ENCODE data around the gene NSD1. TPM values are rescaled to one million over a fixed set of nuclear protein-coding genes. Genes with fewer than 3 reads are reported as not detected.

Gene NSD1
- total and polyA plus RNA-seq, 2 of the 8 experiments (the other 6 are each of a cell fraction or from before 2014, with no cell fraction given), result 22.8 to 168 TPM

GRCh38 chr5:177131352-177132135 is 2.0 kb upstream of the NSD1 start (continued):
- TF ChIP-seq TAF7 (optimal IDR thresholded peaks at IDR 0.05; ENCODE audit: borderline replicate concordance, low read depth, low read length), result peak; percentile 62
- no peak for TF ChIP-seq POU5F1 (IDR thresholded peaks at IDR 0.05; ENCODE audit: low read depth, low read length)
- no peak for TF ChIP-seq SUZ12 (IDR thresholded peaks at IDR 0.05; ENCODE audit: low read length)
- no peak for TF ChIP-seq RNF2 (IDR thresholded peaks at IDR 0.05; ENCODE audit: borderline replicate concordance, low read depth, low read length, missing control alignments, poor library complexity, severe bottlenecking)
- peak; percentile 74 for TF ChIP-seq TAF1 (IDR thresholded peaks at IDR 0.05; ENCODE audit: low read depth, low read length)
- peak; percentile 57 for TF ChIP-seq ASH2L (IDR thresholded peaks at IDR 0.05; ENCODE audit: low read length)
- TF ChIP-seq SP2 (IDR thresholded peaks at IDR 0.05; ENCODE audit: low read length), result no peak
- TF ChIP-seq MAX (IDR thresholded peaks at IDR 0.05), result peak; percentile 89
- no peak for TF ChIP-seq SIRT6 (IDR thresholded peaks at IDR 0.05; ENCODE audit: low read length)
- no peak for TF ChIP-seq SP4 (IDR thresholded peaks at IDR 0.05; ENCODE audit: low read length)
- TF ChIP-seq BCL11A (IDR thresholded peaks at IDR 0.05; ENCODE audit: low read depth in 2 of 2, low read length in 2 of 2), result no peak
- no peak for TF ChIP-seq KDM5A (IDR thresholded peaks at IDR 0.05; ENCODE audit: low read length)
- TF ChIP-seq KDM4A (IDR thresholded peaks at IDR 0.05; ENCODE audit: low read depth, low read length, severe bottlenecking), result peak; percentile 37
- no peak for TF ChIP-seq TEAD4 (IDR thresholded peaks at IDR 0.05; ENCODE audit: low read depth, low read length)
- no peak for TF ChIP-seq HDAC6 (IDR thresholded peaks at IDR 0.05; ENCODE audit: low read depth, low read length)
- TF ChIP-seq CBX5 (IDR thresholded peaks at IDR 0.05; ENCODE audit: low read depth, low read length), result no peak
- no peak for TF ChIP-seq NRF1 (IDR thresholded peaks at IDR 0.05; ENCODE audit: low read depth, low read length)
- 0 out of 2 replicates have a peak, but pooled peaks have one; percentile 11 for TF ChIP-seq TBP (IDR thresholded peaks at IDR 0.05; ENCODE audit: low read depth, low read length)
- no peak for TF ChIP-seq CHD1 (IDR thresholded peaks at IDR 0.05; ENCODE audit: low read depth, low read length)
- TF ChIP-seq YY1 (IDR thresholded peaks at IDR 0.05; ENCODE audit: low read depth, low read length), result peak; percentile 57; the same call in 1 of the 2 replicates
- TF ChIP-seq, protein P1, sequence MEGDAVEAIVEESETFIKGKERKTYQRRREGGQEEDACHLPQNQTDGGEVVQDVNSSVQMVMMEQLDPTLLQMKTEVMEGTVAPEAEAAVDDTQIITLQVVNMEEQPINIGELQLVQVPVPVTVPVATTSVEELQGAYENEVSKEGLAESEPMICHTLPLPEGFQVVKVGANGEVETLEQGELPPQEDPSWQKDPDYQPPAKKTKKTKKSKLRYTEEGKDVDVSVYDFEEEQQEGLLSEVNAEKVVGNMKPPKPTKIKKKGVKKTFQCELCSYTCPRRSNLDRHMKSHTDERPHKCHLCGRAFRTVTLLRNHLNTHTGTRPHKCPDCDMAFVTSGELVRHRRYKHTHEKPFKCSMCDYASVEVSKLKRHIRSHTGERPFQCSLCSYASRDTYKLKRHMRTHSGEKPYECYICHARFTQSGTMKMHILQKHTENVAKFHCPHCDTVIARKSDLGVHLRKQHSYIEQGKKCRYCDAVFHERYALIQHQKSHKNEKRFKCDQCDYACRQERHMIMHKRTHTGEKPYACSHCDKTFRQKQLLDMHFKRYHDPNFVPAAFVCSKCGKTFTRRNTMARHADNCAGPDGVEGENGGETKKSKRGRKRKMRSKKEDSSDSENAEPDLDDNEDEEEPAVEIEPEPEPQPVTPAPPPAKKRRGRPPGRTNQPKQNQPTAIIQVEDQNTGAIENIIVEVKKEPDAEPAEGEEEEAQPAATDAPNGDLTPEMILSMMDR (IDR thresholded peaks at IDR 0.05; ENCODE audit: control extremely low read depth in 1 of 3, insufficient read depth in 1 of 3, low read depth in 1 of 3, low read length in 3 of 3), result no peak
- TF ChIP-seq GTF2F1 (IDR thresholded peaks at IDR 0.05; ENCODE audit: borderline replicate concordance, low read depth, low read length), result no peak
- no peak for TF ChIP-seq MAFK (IDR thresholded peaks at IDR 0.05; ENCODE audit: low read depth, low read length)
